BLaER1 (cell line): Measurements from ENCODE around the gene RFLNA.
A peak's percentile ranks its signal among the peaks of the same experiment; 100 is the strongest.

Experiments used
- H3K27ac ChIP-seq: shearing (Covaris generic); formaldehyde crosslinking; 2 replicates; pipeline ENCODE4 v1.8.1; 2022
- H3K27me3 ChIP-seq: shearing (Covaris generic); formaldehyde crosslinking; 2 replicates; pipeline ENCODE4 v1.8.1; 2022
- H3K36me3 ChIP-seq: shearing (Covaris generic); formaldehyde crosslinking; 2 replicates; pipeline ENCODE4 v1.8.1; 2022
- H3K4me1 ChIP-seq: shearing (Covaris generic); formaldehyde crosslinking; 2 replicates; pipeline ENCODE4 v1.8.1; 2022
- H3K4me2 ChIP-seq: shearing (Covaris generic); formaldehyde crosslinking; 2 replicates; pipeline ENCODE4 v1.8.1; 2022
- H3K4me3 ChIP-seq: shearing (Covaris generic); formaldehyde crosslinking; 2 replicates; pipeline ENCODE4 v1.8.1; 2022
- H3K9ac ChIP-seq: shearing (Covaris generic); formaldehyde crosslinking; 2 replicates; pipeline ENCODE4 v1.8.1; 2022
- H3K9me3 ChIP-seq: shearing (Covaris generic); formaldehyde crosslinking; 2 replicates; pipeline ENCODE4 v1.8.1; 2022
- H4K20me1 ChIP-seq: shearing (Covaris generic); formaldehyde crosslinking; 2 replicates; pipeline ENCODE4 v1.8.1; 2022
- Cebpa-rat ChIP-seq: shearing (Covaris generic); IDR thresholded peaks from 2 replicates; pipeline ENCODE4 v1.8.1; 2022

RFLNA gene

GRCh38 chr12:124361996-124362395 lies 67.1 kb downstream of the RFLNA start:
- Histone ChIP-seq H3K4me1 (peaks cover 80% of the 10 kb centered on the region), H3K9ac (0 out of 2 replicates have a peak overlapping the region, but pooled peaks have one; percentile 19), H3K36me3 (peaks cover 63% of the 10 kb centered on the region), H3K4me3 (no peak overlapping the region), H3K27me3 (no peaks in the 10 kb centered on the region), H3K27ac (no peak overlapping the region), H3K9me3 (no peaks in the 10 kb centered on the region), H3K4me2 (peak overlapping the region; percentile 93), H4K20me1 (peaks cover 97% of the 10 kb centered on the region)
- TF ChIP-seq Cebpa-rat: no peak

- peaks cover 99% of the 10 kb centered on the region for H4K20me1 ChIP-seq
- peaks cover 63% of the 10 kb centered on the region for H3K36me3 ChIP-seq
These were observed 68.6 kb downstream of the RFLNA start for GRCh38 chr12:124363353-124363965.

GRCh38 chr12:124364543-124364942 lies 69.7 kb downstream of the RFLNA start:
- Histone ChIP-seq H3K4me2 (peak overlapping the region; percentile 93), H3K27ac (no peak overlapping the region; the same call in 1 of the 2 replicates), H3K9ac (no peak overlapping the region), H3K36me3 (peaks cover 65% of the 10 kb centered on the region), H3K4me1 (peaks cover 59% of the 10 kb centered on the region), H4K20me1 (peaks cover 99% of the 10 kb centered on the region), H3K27me3 (no peaks in the 10 kb centered on the region), H3K4me3 (no peak overlapping the region), H3K9me3 (no peaks in the 10 kb centered on the region)
- TF ChIP-seq Cebpa-rat: no peak

More at GRCh38 chr12:124363353-124363965, 68.6 kb downstream of the RFLNA start:
- Histone ChIP-seq H3K4me1 (peaks cover 70% of the 10 kb centered on the region), H3K4me3 (no peak overlapping the region), H3K27me3 (no peaks in the 10 kb centered on the region), H3K9ac (0 out of 2 replicates have a peak overlapping the region, but pooled peaks have one; percentile 24), H3K27ac (peak overlapping the region; percentile 63), H3K9me3 (no peaks in the 10 kb centered on the region), H3K4me2 (peak overlapping the region; percentile 93)
- no peak for TF ChIP-seq Cebpa-rat
